ENCODE data around the gene POLR2A.

Gene POLR2A
- total RNA-seq, result 21.2 to 244 (median 45.3) reads per million in 18 experiments

GRCh38 chr17:7484067-7484918 lies at the start of gene POLR2A:
TSS of gene POLR2A (plus strand) at chr17:7484366.
- peak; percentile 97 to 98 for DNase-seq

DNA sequence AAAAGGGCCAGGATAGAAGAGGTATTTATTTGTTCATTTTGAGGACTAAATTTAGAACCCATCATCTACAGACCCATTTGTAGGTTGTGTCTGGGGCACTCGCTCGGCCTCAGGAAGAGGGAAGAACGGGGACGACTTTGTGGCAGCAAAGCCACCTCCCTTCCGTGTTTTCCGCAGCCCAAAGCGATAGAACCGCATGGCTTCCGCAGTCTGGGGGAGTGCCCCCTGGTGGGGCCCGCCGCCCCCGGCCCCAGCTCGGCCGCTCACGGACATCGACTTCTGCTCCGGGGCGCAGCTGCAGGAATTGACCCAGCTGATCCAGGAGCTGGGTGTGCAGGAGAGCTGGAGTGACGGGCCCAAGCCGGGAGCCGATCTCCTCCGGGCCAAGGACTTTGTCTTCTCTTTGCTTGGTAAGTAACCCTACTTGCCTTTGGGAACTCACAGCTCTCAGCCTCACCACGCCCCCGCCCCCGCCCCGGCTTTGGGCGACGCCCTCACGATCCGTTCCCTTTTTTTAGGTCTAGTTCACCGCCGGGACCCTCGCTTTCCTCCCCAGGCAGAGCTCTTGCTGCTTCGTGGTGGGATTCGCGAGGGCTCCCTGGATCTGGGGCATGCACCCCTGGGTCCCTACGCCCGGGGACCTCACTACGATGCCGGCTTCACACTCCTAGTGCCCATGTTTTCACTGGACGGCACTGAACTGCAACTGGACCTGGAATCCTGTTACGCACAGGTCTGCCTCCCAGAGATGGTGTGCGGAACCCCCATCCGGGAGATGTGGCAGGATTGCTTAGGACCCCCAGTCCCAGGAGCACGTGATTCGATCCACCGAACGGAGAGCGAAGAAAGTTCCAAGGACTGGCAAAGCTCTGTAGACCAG lies 48.2 kb upstream of the POLR2A start:
- peak; percentile 69 to 73 for DNase-seq

DNA sequence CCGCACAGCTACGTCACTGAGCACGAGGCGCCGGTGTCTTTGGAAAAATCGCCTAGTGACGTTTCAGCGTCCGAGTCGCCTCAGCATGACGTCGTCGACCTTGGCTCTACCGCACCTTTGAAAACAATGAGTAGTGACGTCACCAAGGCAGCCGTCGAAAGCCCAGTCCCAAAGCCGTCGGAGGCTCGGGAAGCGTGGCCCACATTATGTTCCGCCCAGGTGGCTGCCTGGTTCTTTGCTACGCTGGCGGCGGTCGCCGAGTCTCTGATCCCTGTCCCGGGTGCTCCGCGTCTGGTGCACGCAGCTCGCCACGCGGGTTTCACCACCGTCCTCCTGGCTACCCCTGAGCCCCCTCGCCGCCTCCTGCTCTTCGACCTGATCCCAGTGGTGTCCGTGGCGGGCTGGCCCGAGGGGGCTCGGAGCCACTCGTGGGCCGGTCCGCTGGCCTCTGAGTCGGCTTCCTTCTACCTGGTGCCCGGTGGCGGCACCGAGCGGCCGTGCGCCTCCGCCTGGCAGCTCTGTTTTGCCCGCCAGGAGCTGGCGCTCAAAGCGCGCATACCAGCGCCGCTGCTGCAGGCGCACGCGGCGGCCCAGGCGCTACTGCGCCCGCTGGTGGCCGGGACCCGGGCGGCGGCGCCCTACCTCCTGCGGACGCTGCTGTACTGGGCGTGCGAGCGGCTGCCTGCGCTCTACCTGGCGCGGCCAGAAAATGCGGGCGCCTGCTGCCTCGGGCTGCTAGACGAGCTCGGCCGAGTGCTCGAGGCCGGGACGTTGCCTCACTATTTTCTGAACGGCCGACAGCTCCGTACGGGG lies 47.4 kb upstream of the POLR2A start:
- peak; percentile 76 to 85 for DNase-seq

DNA sequence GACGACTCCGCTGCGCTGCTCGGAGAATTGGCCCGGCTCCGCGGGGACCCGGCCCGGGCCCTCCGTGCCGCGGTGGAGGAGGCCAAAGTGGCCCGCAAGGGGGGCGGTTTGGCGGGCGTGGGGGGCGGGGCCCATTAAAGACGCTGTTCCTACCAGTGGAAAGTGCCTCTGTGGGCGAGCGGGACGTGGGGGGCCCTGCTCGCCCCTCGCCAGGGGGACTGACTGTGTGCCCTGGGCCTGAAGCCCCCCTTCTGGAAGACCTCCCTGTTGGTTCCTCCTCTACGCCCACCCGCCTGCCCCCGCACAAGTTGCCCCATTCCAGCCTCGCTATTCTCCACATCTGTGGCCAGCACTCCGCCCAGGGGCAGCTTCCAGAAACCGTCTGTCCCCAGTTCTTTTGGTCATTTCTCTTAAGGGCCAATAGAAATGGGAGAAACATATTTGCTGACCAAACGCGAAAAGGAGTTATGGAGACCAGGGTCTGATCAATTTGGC lies 46.8 kb upstream of the POLR2A start:
- no peak for DNase-seq

GRCh38 chr17:7437950-7438614 lies 46.1 kb upstream of the POLR2A start:
- DNase-seq, result peak; percentile 48 to 54

GRCh38 chr17:7438656-7439460 lies 45.3 kb upstream of the POLR2A start:
- DNase-seq, result no peak

- DNase-seq, result no peak
These were observed 44.6 kb upstream of the POLR2A start, which contains the start of gene FGF11 for GRCh38 chr17:7439462-7440112. TSS of gene FGF11 (plus strand) at chr17:7439512. CDS start at chr17:7439621, 109 bp downstream.

DNA sequence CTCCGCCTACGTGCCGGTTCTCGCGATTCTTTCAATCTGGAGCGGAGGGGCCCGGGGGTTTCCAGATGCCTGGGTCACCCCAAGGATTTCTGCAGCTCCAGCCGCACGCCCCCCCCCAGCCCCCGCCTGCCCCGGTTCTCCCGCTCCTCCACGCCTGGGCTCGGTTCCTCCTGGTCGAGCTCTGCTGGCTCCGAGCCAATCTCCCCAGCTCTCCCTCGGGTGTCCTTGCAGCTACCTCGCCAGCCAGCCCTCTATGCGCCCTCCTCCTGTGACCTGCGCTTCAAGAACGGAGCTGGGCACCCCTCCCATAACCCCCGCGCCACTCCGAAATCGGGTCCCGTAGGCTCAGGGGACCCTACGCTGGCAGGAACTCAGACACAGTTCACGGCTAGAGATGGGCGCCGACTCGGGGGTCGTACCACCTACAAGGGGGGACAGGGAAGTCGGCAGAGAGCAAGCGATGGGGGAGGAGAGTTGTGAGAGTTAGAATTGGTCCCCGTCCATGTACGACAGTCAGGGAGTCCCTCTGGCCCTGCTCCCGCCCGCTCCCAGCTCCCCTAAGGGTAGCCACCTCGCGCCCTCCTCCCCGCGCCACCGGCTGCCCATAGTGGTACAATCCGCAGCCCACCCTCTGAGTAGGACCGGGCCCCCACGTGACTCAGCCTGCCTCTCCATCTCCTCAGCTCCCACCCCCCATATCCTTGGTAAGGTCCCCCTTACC lies 43.9 kb upstream of the POLR2A start:
- DNase-seq, result peak in 1 of 2 donors; percentile 27

DNA sequence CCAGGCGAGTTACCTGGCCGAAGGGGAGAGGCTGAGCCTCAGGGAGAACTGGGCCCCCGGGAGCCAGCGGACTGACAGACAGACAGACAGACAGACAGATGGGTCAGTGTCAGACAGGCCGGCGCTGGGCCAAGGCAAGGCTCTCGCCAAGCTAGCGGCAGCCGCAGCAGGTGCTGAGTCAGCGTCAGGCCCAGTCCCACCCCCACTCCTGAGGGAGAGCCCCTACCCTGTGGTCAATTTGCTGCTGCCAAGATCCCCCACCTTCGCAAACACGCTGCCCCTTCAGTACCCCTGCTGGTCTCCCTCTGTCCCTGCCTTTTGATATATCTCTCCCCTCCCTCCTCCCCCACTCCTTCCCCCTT lies 43.4 kb upstream of the POLR2A start:
- DNase-seq, result no peak

- no peak for DNase-seq
These were observed 42.9 kb upstream of the POLR2A start for GRCh38 chr17:7441266-7441665.

- no peak for DNase-seq
These were observed 42.0 kb upstream of the POLR2A start for GRCh38 chr17:7442142-7442541.

DNA sequence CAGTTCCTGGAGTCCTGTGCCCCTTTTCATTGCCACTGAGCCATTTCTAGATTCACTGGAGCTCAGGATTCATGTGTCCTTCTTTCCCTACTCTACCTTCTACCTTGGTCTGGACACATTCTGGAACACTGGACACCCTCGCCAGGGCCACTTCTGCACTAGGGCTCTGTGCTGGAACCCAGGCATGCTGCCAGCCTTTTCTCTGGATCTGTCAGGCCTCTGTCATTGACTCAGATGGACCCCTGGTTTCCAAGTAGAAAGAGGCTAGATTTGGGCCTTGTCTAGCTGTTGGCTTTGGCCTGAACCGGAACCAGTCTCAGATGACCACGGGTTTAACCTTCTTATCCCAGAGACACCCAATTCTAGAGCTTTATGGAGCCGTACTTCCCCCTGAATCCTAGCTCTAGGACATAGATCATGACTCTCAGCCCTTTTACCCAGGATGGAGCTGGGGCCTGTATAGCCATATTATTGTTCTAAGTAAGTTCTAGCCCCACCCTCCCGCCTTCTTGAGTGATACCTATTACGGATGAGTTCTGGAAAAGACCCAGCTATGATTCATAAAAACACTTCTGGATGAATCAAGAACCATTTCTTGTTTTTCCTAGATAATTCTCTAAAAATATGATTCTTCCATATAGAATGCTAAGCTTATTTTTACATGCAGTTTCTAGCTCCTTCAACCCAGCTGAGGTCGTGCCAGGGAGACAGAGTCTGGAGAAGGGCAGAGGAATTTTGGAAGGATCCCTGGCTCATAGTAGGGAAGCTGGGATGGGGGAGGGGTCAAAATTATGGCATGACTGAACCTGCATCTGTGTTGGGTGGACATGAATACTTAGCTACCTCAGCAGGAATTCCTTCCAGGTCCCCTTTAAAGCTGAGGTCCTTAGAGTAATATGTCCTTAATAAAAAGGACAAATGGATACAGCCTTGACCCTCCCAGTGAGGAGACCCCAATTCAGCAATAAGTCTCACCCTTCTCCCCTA lies 40.4 kb upstream of the POLR2A start:
- no peak for DNase-seq

DNA sequence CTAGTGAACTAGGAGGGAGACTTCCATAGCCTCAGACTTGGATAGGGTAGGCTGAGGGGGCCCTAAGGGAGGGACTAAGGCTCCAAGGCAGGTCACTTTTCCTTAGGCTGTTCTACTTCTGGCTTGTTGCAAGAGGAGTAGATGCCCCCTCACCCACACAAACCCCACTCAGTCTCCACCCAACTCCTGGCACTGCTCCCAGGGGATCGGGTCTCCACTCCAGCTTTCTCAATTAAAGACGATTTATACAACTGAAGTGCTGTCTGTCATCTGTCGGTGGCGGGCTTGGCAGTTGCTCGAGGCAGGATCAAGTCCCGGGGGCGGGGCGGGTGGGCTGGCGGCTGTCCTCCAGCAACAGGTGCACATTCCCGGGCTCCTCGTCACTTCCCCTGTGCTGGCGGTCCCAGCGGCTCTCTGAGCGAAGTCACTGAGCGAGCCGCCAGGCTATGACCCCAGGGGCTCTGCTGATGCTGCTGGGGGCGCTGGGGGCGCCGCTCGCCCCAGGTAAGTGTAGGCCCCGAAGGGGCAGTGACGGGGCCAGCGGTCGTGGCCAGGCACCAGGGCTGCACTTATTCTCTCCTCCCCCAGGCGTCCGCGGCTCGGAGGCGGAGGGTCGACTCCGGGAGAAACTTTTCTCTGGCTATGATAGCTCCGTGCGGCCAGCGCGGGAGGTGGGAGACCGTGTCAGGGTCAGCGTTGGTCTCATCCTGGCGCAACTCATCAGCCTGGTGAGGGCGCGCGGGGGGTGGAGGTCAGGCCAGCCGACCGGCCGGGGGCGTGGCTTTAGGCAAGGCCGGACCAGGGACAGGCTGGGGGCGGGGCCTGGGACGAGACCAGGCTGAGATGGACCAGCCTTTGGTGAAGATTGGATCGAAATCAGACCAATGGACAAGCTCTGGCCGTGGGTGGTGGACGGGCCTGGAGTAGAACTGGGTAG lies 39.2 kb upstream of the POLR2A start, which contains the start of gene CHRNB1:
Gene CHRNB1 (plus strand): TSS at position 380 of the 937 bp plus-strand sequence. CDS start 67 bp downstream, at position 447.
- DNase-seq, result peak; percentile 59 to 66

GRCh38 chr17:7445619-7445968 lies 38.6 kb upstream of the POLR2A start:
- no peak for DNase-seq

- DNase-seq, result no peak
These were observed 35.7 kb upstream of the POLR2A start for GRCh38 chr17:7448461-7448860.

DNA sequence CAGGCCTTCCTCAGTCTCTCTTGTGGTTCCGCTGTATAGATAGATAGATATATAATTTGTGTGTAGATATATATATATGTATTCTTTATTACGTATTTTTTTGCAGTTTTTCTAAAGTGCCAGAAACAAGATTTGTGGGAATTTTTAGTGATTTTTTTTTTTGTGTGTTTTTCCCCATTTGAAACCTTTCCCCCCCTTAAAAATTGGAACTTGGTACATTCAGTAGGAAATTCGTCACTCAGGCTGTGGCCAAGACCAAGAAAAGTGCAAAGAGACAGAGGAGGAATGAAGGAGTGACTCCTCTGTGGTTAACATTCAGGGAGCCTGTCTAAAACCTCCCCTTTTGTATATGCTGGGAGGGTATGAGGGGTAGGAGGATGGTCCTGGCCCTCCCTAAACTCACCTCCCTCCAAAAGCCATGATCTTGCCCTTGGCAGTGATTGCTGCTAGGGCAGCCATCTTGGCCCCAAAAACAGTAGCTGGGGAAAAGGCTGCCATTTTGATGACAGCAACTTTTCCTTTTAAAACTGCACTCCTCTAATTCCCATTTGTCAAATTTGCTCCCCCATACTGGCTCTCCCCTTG lies 24.1 kb upstream of the POLR2A start:
- no peak for DNase-seq
